GM18868 (cell line): ENCODE data around the gene HOOK1.

Experiments
- ATAC-seq: cut with Tn5 transposase; IDR thresholded peaks from one replicate; pipeline ENCODE4 v1.9.1; 2021; ENCODE audit warnings: mild to moderate bottlenecking, moderate library complexity; ENCODE audit not compliant: unreplicated experiment

Gene HOOK1

GRCh38 chr1:59814901-59815825 lies at the start of gene HOOK1:
Gene HOOK1 (plus strand): TSS chr1:59814949. CDS start chr1:59815118, 169 bp downstream.
- ATAC-seq: peak; percentile 23

- ATAC-seq: no peak
Observed at GRCh38 chr1:59765011-59765730, 49.6 kb upstream of the HOOK1 start.

GRCh38 chr1:59766227-59766855 lies 48.4 kb upstream of the HOOK1 start:
- ATAC-seq: no peak

GRCh38 chr1:59767119-59767518 lies 47.6 kb upstream of the HOOK1 start:
- no peak for ATAC-seq

- ATAC-seq: no peak
Observed at GRCh38 chr1:59768792-59769735, 45.7 kb upstream of the HOOK1 start.

- ATAC-seq: no peak
Observed at GRCh38 chr1:59769736-59770095, 45.0 kb upstream of the HOOK1 start.

GRCh38 chr1:59771361-59771760 lies 43.4 kb upstream of the HOOK1 start:
- ATAC-seq: no peak

GRCh38 chr1:59775480-59775879 lies 39.3 kb upstream of the HOOK1 start:
- ATAC-seq: no peak

- no peak for ATAC-seq
Observed at GRCh38 chr1:59776960-59777852, 37.5 kb upstream of the HOOK1 start.

GRCh38 chr1:59779949-59780348 lies 34.8 kb upstream of the HOOK1 start:
- no peak for ATAC-seq

GRCh38 chr1:59788825-59789224 lies 25.9 kb upstream of the HOOK1 start:
- ATAC-seq: no peak

- no peak for ATAC-seq
Observed at GRCh38 chr1:59798600-59798999, 16.1 kb upstream of the HOOK1 start.

- no peak for ATAC-seq
Observed at GRCh38 chr1:59803458-59804038, 11.2 kb upstream of the HOOK1 start.

GRCh38 chr1:59804301-59804700 lies 10.4 kb upstream of the HOOK1 start:
- ATAC-seq: no peak

- ATAC-seq: no peak
Observed at GRCh38 chr1:59805554-59805953, 9.2 kb upstream of the HOOK1 start.

- ATAC-seq: peak; percentile 56
Observed at GRCh38 chr1:59814180-59814900, 409 bp upstream of the HOOK1 start.

GRCh38 chr1:59815892-59816291 lies 1.1 kb downstream of the HOOK1 start:
- no peak for ATAC-seq

- ATAC-seq: no peak
Observed at GRCh38 chr1:59816318-59816878, 1.6 kb downstream of the HOOK1 start.
